Smooth muscle cell (in vitro differentiated cells): Measurements from ENCODE around the gene ATAD2B. TPM values are rescaled to one million over a fixed set of nuclear protein-coding genes. Genes with fewer than 3 reads are reported as not detected.

Experiments used
- DNase-seq: peaks from one replicate; lab custom pipeline; 2025; ENCODE audit not compliant: unreplicated experiment; lab: John Stamatoyannopoulos, UW
- H2AFZ ChIP-seq: fragments of 200-600 bp; sonication (generic); 2 replicates; pipeline ENCODE4 v1.6.0; 2016; ENCODE audit warnings: antibody characterized with exemption, low read depth, mild to moderate bottlenecking
- H3F3A ChIP-seq: fragments of 200-600 bp; sonication (generic); 2 replicates; pipeline ENCODE4 v1.6.0; 2017; ENCODE audit warnings: antibody characterized with exemption, low read depth
- H3K27ac ChIP-seq: fragments of 200-600 bp; sonication (generic); 2 replicates; pipeline ENCODE4 v1.5.1; 2016; ENCODE audit warnings: low read depth, mild to moderate bottlenecking
- H3K27me3 ChIP-seq: fragments of 200-600 bp; sonication (generic); 2 replicates; pipeline ENCODE4 v1.6.1; 2016; ENCODE audit warnings: low read depth, mild to moderate bottlenecking
- H3K36me3 ChIP-seq: fragments of 200-600 bp; sonication (generic); 2 replicates; pipeline ENCODE4 v1.5.1; 2016; ENCODE audit warnings: low read depth
- H3K4me1 ChIP-seq: fragments of 200-600 bp; sonication (generic); 2 replicates; pipeline ENCODE4 v1.5.1; 2016; ENCODE audit warnings: low read depth
- H3K4me2 ChIP-seq: fragments of 200-600 bp; sonication (generic); 2 replicates; pipeline ENCODE4 v1.6.0; 2016; ENCODE audit warnings: mild to moderate bottlenecking
- H3K4me3 ChIP-seq: fragments of 200-600 bp; sonication (generic); 2 replicates; pipeline ENCODE4 v1.5.1; 2016; ENCODE audit warnings: mild to moderate bottlenecking
- H3K79me2 ChIP-seq: fragments of 200-600 bp; sonication (generic); 2 replicates; pipeline ENCODE4 v1.6.0; 2016; ENCODE audit warnings: low read depth, mild to moderate bottlenecking
- H3K9ac ChIP-seq: fragments of 200-600 bp; sonication (generic); 2 replicates; pipeline ENCODE4 v1.6.0; 2016; ENCODE audit warnings: low read depth
- H3K9me3 ChIP-seq: fragments of 200-600 bp; sonication (generic); replicated peaks from 2 replicates; pipeline ENCODE4 v1.5.1; 2016; ENCODE audit warnings: low read depth
- H4K20me1 ChIP-seq: fragments of 200-600 bp; sonication (generic); 2 replicates; pipeline ENCODE4 v1.6.0; 2016; ENCODE audit warnings: low read depth
- CTCF ChIP-seq: fragments of 200-600 bp; sonication (generic); IDR thresholded peaks from 2 replicates; pipeline ENCODE4 v1.5.1; 2017; ENCODE audit warnings: borderline replicate concordance, mild to moderate bottlenecking, antibody characterized with exemption; ENCODE audit not compliant: insufficient read depth, poor library complexity, severe bottlenecking
- WGBS: methylation state at CpG from one replicate; pipeline ENCODE4 v1.1.7; 2016; ENCODE audit warnings: low lambda C conversion rate; 5-methylcytosine and 5-hydroxymethylcytosine counted together
- polyA plus RNA-seq: library from polyadenylated mRNA; unstranded; fragments of >200 nt; fragmentation: Nextera tagmentation; extraction: Ambion mirVana; gene quantifications from 2 replicates; pipeline ENCODE4 v1.2.1, GENCODE V29; 2016
- total RNA-seq: library from RNA; depleted of rRNA; stranded (reverse); fragments of >200 nt; gene quantifications from 2 replicates; pipeline ENCODE4 v1.2.3, GENCODE V29; 2014

The ATAD2B gene
- total and polyA plus RNA-seq, 2 experiments from 2014 or later, result 6.2 to 17.5 TPM

- Histone ChIP-seq H3K9me3 (peaks cover 6% of the 10 kb centered on the region), H3K36me3 (peaks cover 7% of the 10 kb centered on the region), H3K27me3 (no peaks in the 10 kb centered on the region), H4K20me1 (peaks cover 16% of the 10 kb centered on the region), H3K27ac (no peak overlapping the region), H3F3A (no peaks in the 10 kb centered on the region), H3K9ac (no peak overlapping the region), H3K4me3 (no peak overlapping the region), H3K4me1 (no peaks in the 10 kb centered on the region), H2AFZ (no peak overlapping the region), H3K4me2 (no peak overlapping the region), H3K79me2 (no peaks in the 10 kb centered on the region)
- WGBS, result 79% methylated on average over 4 of the region's 4 CpGs
- no peak for TF ChIP-seq CTCF
- DNase-seq, result no peak
Observed at GRCh38 chr2:23718931-23719700, 207.8 kb downstream of the ATAD2B start.

- TF ChIP-seq CTCF, result no peak
- WGBS, result 90% methylated on average over 5 of the region's 5 CpGs
- no peaks in the 10 kb centered on the region for H3K27me3 ChIP-seq
- H4K20me1 ChIP-seq, result peaks cover 12% of the 10 kb centered on the region
- H2AFZ ChIP-seq, result no peak overlapping the region
- H3K9me3 ChIP-seq, result no peaks in the 10 kb centered on the region
- H3K4me2 ChIP-seq, result no peak overlapping the region
- no peak for DNase-seq
- no peaks in the 10 kb centered on the region for H3K79me2 ChIP-seq
- H3K9ac ChIP-seq, result no peak overlapping the region
- peaks cover 16% of the 10 kb centered on the region for H3K4me1 ChIP-seq
- no peaks in the 10 kb centered on the region for H3F3A ChIP-seq
- H3K27ac ChIP-seq, result no peak overlapping the region
- no peaks in the 10 kb centered on the region for H3K36me3 ChIP-seq
- H3K4me3 ChIP-seq, result no peak overlapping the region
Observed at GRCh38 chr2:23713351-23713750, 213.6 kb downstream of the ATAD2B start.

GRCh38 chr2:23712756-23713151 lies 214.2 kb downstream of the ATAD2B start:
- no peaks in the 10 kb centered on the region for H3K36me3 ChIP-seq
- H3K9me3 ChIP-seq, result no peaks in the 10 kb centered on the region
- H3K4me1 ChIP-seq, result peaks cover 16% of the 10 kb centered on the region
- H3K9ac ChIP-seq, result no peak overlapping the region
- no peak overlapping the region for H2AFZ ChIP-seq
- H3K27me3 ChIP-seq, result no peaks in the 10 kb centered on the region
- H3K79me2 ChIP-seq, result no peaks in the 10 kb centered on the region
- H3K27ac ChIP-seq, result no peak overlapping the region
- no peak for DNase-seq
- TF ChIP-seq CTCF, result no peak
- WGBS, result 70% methylated on average over 2 of the region's 2 CpGs
- no peaks in the 10 kb centered on the region for H3F3A ChIP-seq
- H3K4me3 ChIP-seq, result no peak overlapping the region
- no peak overlapping the region for H3K4me2 ChIP-seq
- H4K20me1 ChIP-seq, result peaks cover 6% of the 10 kb centered on the region
